Right lung (tissue), 5 donors: ENCODE measurements around the gene ATP2A3. TPM values are rescaled to one million over a fixed set of nuclear protein-coding genes. Genes with fewer than 3 reads are reported as not detected.

Experiments
- DNase-seq, 2 donors: peaks; one replicate each; pipeline ENCODE4 v3.0.0-alpha.2; 2013
- polyA plus RNA-seq, 5 donors: library from polyadenylated mRNA; unstranded; fragments of 120-200 nt; gene quantifications; one replicate each; pipeline versions ENCODE4 v1.2.1 to v1.2.3, GENCODE V29; 2013; ENCODE audit warnings: inconsistent platforms in 1 of 5, low replicate concordance in 1 of 5; ENCODE audit not compliant: insufficient read length in 5 of 5, insufficient read depth in 1 of 5

Gene ATP2A3
- polyA plus RNA-seq, 5 donors, result 4.3 to 9.6 (median 6.2) TPM

DNA sequence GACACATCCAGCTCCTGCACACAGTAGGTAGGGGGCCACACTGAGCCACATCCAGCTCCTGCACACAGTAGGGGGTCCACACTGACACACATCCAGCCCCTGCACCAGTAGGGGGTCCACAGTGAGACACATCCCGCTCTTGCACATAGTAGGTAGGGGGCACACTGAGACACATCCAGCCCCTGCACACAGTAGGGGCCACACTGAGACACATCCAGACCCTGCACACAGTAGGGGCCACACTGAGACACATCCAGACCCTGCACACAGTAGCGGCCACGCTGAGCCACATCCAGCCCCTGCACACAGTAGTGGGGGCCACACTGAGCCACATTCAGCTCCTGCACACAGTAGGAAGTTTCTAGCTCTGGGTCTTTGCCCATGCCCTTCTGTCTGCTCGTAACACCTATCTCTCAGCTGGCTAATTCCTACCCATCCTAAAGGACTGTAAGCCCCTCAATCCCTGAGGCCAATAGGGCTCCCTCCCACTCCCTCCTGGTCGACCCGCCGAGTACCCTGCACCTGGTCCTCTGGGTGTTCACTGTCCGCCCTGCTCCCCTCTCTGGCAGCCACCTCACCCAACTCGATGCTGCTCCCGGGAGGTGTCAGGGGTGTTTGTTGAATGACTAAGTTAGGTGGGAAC, 9.4 kb upstream of the ATP2A3 start:
- no peak for DNase-seq

GRCh38 chr17:3972931-3973330, 8.7 kb upstream of the ATP2A3 start:
- DNase-seq, result no peak

DNA sequence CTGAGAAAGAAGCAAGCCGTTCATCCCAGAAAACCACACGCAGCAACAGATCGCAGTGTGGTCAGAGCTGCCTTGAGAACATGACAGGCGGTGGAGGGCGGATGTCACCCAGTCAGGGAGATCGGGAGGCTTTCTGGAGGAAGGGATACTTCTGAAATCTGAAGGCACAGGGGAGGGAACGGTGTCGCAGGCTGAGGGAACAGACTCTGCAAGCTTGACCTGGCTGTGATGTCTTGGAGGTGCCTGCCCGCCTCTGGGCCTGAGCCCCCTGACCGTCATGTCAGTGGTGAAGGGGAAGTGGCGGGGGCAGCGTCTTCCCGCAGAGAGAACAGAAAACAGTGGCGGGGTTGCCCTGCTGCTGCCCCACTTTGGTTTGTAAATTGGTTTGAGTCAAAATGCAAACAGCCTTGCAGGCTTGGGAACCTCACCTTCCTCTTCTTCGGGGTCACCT, 8.1 kb upstream of the ATP2A3 start:
- no peak for DNase-seq

- no peak for DNase-seq
Observed at GRCh38 chr17:3970668-3971067, 6.4 kb upstream of the ATP2A3 start.

DNA sequence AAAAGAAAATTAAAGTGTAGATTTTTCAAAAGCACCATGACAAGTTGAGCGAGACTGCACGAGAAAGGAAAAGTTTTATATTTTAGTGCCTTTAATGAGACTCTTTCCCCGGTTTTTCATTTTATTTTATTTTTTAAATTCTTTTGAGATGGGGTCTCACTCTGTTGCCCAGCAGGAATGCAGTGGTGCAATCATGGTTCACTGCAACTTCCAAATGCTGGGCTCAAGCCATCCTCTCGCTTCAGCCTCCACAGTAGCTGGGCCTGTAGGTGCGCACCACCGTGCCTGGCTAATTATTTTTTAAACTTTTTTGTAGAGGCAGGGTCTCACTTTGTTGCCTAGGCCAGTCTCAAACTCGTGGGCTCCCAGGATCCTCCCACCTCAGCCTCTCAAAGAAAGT, 5.7 kb upstream of the ATP2A3 start:
- no peak for DNase-seq

GRCh38 chr17:3968886-3969524, 4.8 kb upstream of the ATP2A3 start:
- DNase-seq, result no peak

DNA sequence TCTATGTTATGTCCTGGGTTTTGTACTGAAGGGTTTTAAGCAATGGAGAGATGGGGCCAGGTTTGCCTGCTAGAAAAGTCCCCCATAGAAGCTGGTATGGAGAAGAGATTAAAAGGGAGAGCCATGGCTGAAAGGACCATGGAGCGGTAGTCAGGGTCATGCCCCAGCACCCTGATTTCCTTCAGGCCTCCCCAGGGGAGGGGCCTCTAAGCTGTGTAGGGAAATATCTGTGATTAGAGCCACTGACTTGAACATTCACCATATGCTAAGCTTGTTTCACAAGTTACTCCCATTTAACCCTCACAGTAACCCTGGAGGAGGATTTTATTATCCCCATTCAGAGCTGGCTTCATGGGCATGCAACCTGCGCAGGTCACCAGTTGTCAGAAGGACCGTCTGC, 3.8 kb upstream of the ATP2A3 start:
- no peak for DNase-seq

DNA sequence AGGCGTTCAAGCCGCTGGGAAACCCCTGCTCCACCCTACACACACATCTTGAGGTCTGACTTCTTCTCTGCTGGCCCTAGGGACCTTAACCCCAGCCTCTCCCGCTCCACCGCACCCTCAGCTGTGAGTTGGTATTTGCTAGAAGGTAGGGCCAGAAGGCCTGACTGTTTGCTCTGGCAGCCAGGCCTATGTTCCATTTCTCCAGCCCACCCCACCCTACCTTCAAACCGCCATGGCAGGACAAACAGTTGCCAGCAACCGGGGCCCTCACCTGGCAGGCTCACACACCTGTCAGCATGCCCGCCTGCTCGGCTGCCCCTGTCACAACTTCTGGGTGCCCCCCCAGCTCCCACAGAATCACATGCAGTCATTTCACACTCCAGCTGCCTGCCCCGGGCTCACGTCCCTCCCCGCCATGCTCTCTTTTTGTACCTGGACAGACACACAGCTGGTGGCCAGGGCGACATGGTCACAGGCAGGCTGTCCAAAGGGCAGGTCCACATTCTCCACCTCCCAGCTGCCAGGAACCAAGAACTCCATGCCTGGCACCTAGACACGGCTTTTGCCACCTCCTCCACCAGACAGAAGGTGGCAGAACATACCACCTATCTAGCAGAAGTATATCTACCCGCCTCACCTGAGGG, 2.6 kb upstream of the ATP2A3 start:
- DNase-seq, result no peak

GRCh38 chr17:3965118-3965800, 1.0 kb upstream of the ATP2A3 start:
- DNase-seq, result no peak

DNA sequence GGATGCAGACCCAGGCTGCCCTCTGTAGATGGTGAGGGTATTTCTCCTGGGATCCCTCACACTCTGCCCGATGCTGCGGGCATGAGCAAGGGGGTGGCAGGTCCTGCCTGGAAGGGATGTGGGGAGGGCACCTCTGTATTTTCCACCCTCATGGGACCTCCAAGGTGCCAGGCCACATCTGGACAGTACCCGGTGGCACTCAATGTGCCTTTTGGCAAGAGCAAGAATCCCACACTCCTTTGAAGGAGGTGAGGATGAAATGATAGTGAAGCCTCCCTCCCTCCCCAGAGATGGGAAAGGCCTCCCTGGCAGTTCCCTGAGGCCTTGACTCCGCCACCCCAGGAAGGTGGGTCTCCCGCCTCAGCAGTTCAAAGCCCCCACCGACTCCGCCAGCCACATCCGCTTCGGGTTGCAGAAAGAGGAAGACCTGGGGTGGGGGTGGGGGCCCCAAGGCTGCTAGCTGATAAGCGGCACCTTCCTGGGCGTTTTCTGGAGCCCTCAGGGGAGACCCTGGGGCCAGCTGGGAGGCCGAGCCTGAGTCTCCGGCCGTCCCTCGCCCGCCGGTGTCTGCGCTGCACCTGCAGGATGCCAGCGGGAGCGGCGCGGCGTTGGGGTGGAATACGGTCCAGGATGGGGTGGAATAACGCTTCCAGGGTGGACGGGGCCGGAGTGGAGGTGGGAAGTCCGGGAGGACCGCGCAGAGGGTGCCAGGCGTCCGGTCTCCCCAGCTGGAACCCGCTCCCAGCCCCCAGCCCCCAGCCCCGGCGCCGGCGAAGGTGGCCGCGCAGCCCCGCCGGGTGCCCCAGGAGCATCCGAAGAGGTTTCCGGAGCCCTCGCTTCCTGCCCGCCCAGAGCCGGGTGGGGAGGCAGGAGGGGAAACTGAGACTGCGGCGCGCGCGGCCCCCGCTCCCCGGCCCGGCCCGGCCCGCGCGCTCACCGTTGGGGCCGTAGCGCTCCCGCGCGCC, 718 bp downstream of the ATP2A3 start:
- no peak for DNase-seq

DNA sequence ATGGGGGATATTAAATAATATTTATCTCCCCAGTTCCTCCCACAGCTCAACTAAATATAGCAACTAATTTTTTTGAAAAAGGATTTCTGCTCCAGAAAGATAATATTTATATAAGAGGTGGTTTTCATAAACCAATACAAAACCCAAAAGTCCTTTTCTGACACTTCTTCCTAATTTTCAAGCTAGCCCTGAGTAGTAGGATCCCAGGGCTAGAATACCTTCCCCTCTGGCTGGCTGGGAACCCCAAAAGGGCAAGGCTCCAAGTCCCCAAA, 1.3 kb downstream of the ATP2A3 start:
- no peak for DNase-seq

DNA sequence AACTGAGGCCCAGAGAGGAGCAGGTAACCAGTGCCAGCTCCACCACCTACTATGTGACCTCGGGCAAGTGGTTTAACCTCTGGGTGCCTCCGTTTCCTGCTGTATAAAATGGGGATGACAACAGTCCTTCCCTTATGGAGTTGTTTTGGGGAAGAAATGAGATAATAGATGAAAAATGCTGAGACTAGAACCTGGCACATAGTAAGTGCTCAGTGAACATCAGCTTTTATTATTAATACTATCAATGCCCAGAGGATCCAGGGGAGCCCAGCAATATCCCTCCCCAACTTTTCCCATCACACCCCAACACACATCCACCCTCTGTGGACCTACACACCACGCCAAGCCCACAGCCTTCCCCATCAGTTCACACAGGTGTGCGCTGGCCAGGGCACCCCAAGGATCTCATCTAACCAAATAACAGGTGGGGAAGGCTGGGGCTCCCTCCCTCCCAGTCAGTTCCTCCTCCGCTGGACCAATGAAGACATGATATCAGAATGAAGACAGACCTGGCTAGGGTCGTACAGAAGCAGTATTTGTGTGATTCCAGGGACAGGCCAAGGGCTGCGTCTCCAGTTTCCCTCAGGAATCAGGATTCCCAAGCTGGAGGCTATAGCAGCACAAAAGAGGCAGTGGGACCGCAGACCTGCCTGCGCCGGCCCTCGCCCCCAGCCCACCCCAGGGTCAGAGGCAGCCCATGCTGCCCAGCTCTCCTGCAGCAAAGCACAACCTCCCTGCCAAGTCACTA, 1.8 kb downstream of the ATP2A3 start:
- DNase-seq, result no peak

- DNase-seq, result no peak
Observed at GRCh38 chr17:3961564-3962047, 2.6 kb downstream of the ATP2A3 start.

GRCh38 chr17:3960764-3961163, 3.5 kb downstream of the ATP2A3 start:
- DNase-seq, result no peak

- no peak for DNase-seq
Observed at GRCh38 chr17:3959921-3960601, 4.2 kb downstream of the ATP2A3 start.

DNA sequence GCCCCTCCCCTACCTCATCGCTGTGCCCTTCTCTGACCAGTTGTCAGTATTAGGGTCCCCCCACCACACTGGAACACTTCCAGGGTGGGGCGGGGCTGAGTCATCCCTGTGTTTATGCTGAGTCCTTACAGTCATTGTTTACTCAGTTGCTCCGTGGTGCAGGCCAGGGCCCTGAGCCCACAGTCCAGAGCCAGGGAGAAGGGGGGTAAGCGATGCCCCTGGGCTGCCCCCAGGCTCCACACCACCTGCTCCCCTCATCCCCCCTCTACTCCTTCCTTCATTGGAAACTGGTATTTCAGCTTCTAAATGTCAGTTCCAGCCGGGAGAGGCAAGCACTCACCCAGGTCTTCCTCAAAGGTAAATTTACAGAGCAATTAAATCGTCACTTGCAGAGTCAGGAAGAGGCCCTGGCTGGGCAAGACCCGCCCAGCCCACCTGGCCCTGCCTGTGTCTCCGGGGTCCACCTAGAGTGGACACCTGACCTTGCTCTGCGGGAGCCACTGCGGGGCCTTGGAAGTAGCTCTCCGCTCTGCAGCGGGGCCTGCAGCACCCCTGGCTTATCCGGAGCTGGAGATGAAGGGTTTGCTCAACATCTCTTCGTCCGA, 4.8 kb downstream of the ATP2A3 start:
- DNase-seq, result no peak

- DNase-seq, result no peak
Observed at GRCh38 chr17:3957735-3958599, 6.3 kb downstream of the ATP2A3 start.

GRCh38 chr17:3956983-3957382, 7.3 kb downstream of the ATP2A3 start:
- DNase-seq, result no peak
